Putamen (tissue), 1 donor: ENCODE measurements around the gene AIMP1.

ENCODE experiments used
- DNase-seq: peaks from one replicate; pipeline ENCODE4 v3.0.0-alpha.2; 2016; ENCODE audit warnings: low spot score

AIMP1 gene

DNA sequence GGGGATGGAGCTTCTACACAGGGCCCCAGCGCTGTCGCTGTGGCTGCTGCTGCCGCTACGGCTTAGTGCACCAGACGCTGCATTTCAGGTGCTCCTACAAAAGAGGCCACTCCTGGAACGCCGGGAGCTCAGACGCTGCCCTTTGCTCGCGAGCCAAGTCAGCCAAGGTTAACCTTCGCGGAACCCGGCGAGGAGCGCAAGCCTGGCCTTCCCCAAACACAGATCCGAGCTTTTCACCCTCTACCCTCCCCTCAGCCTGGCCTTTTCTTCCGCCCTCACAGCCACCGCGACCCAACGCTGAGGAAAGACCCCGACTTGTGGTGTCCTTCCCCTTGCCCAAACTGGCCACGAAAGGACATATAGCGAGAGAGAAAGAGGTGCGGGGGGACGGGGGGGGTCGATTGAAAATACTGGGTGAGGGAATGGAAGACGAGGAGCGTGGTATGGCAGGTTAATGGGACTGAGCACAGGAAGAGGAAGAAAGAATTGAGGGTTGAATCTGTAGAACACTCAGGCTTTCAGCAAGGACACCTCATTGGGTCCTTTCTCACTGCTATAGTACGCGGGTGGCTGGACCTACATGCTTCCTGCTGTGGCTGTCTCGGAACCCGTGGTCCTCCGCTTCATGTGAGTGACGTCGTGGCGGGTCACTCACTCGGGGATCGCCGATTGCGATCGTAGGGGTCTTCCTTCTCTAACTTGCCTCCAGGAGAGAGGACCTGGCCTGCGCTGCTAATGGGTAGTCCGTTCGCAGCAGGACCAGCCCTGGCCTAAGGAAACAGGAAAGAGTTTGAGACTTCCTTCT, at the start of gene AIMP1, which contains the start of gene TBCK:
AIMP1 (plus strand) TSS at position 583 of the 805 bp plus-strand sequence. CDS start 8,460 bp downstream, outside the sequence.
TBCK (minus strand) TSS at position 242 of the 805 bp plus-strand sequence. CDS start 7,249 bp downstream, outside the sequence.
- DNase-seq, result peak; percentile 92

DNA sequence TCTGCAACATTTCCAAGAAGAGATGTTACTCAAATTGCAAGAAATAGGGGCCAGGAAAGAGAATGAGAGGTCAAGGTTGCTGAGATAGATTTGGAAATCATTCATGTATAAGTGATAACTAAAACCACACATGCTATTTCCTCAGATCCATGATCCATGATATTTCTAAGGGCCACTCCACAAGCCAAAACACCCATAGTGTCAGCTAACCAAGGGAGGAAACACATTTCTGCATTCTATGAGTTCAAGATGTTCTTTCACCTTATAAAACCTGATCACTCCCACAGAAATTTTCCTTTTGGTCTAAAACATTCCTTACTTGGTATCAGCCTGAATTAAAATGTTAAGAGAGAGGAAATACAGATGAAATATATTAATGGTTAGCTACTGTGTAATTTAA, 47.6 kb upstream of the AIMP1 start:
- no peak for DNase-seq

DNA sequence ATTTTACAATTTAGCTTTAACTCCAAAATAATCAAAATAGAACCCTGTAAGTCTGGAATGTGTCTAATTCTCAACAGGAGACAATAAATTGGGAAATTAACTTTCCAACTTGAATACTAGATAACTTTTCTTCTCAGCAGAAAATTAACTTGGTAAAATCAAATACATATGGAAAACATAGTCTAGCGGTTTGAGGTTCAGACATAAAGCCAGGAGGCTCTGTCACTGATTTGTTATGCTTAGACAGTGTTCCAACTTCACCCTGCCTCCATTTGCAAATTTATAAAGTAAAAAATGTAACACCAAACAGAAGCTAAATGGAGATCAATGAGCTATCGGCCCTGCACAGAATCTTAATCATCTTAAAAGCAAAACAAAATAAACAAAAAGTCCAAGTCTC, 46.6 kb upstream of the AIMP1 start:
- no peak for DNase-seq

DNA sequence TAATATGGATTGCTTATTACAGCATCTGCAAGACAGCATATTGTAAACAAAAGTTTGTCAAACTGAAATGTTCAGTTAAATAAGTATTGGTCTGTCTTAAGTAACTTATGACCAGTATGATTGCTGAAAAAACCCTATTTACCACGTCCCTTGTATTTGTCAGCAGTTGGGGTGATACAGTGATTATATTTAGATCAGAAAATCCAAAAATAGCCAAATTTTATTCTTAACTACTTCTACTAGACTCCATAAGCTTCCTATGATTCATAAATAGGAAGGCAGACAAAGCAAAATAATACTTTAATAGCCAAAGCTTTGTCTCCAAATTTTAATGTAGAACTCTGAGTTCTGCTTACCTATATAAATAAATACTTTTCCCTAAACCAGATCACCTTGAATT, 45.6 kb upstream of the AIMP1 start:
- no peak for DNase-seq

DNA sequence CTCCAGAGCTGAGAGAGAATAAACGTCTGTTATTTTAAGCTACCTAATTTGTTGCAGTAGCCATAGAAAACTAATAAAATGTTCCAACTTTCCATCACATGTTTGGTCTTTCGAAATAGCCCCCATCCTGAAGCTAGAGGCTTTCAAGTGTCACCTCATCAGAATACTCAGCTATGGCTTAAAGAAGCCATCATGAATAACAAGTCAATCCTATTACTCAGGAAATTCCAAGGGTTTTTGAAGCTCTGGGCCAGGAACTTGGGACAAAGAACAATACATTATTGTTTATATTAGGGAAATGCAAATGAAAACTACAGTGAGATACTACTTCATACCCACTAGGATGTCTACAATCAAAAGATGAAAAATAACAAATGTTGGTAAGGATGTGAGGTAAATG, 42.5 kb upstream of the AIMP1 start:
- peak; percentile 15 for DNase-seq

DNA sequence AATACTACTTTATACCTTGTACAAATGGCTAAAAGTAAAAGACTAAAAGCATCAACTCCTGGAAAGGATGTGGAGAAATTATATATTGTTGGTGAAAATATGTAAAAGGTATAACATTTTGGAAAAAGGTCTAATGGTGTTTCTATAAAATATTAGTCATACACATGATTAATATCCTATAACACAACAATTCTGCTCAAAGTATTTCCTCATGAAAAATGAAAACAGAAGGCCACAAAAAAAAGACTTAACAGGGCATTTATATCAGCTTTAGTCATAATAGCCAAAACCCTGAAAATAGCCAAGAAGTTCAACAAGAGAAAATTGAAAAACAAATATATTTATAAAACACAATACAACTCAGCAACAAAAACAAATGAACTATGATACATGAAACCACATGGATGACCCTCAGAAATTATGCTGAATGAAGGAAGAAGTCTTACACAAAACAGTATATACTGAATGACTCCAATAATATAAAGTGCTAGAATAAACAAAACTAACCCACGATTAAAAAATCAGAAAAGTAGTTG, 39.1 kb upstream of the AIMP1 start:
- DNase-seq, result no peak

DNA sequence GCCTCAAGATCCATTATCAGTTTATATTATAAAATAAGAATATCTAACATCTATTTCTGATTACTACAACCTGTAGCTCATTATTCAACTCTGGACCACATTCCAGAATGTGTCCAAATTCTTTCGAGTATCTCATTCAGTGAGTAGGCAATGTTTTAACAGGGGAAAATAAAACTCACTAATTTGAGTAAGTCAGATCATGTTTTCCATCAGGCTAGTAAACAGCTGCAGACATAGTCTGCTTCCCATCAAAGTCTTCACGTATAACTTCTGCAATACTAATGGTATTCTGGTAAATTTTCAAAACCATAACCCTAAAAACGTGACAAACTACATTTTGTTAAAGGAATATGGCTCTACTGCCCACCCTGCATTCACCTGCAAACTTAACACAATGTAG, 32.1 kb upstream of the AIMP1 start:
- DNase-seq, result no peak

DNA sequence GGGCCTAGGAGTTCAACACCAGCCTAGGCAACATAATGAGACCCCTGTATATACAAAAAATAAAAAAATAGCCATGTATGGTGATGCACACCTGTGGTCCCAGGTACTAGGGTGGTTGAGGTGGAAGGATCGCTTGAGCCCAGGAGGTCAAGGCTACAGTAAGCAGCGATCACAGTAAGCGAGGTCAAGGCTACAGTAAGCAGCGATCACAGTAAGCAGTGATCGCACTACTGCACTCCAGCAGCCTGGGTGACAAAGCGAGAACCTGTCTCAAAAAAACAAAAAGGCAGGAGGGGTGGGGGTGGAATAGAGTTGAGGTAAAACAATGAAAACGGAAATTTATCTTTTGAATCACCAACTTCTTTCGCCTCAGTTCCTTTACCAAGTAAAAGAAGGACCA, 29.7 kb upstream of the AIMP1 start:
- DNase-seq, result no peak

DNA sequence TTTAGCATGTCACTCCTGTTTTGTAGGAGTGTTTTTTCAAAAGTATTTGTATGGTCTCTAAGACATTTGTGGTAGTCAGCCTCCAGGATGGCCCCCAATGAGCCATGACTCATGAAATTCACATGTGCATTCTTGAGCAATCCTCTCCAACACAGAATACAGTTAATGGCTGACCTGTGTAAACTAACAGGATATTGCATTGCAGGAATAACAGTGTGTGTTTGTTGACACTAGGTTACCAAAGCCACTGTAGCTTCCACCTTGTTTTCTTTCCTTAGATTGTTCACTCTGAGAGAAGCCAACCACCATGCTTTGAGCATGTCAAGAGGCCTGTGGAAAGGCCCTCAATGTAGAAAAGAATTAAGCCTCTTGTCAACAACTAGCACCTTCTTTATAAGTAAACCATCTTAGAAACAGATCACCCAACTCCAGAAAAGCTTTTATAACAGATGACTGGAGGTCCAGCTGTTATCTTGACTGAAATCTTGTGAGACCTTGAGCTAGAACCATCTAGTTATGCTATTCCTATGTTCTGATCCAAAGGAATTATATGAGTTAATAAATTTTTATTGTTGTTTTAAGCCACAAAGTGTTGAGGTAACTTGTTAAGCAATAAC, 28.9 kb upstream of the AIMP1 start:
- DNase-seq, result no peak

DNA sequence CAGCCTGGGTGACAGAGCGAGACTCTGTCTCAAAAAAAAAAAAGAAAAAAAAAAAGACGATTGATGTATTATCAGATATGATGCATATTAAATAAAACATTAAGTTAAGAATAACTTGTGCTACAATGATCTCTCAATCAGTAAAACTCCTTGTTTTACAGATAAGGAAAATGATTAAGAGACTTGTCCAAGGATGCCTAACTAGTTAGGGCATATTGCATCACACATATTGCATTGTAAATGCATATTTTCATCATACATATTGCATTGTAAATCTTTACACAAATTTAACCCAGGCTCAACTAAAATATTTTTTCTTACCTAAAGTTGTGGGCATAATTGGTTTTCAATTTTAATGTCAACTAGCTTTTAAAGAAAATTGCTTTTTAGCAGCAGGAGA, 26.6 kb upstream of the AIMP1 start:
- DNase-seq, result no peak

DNA sequence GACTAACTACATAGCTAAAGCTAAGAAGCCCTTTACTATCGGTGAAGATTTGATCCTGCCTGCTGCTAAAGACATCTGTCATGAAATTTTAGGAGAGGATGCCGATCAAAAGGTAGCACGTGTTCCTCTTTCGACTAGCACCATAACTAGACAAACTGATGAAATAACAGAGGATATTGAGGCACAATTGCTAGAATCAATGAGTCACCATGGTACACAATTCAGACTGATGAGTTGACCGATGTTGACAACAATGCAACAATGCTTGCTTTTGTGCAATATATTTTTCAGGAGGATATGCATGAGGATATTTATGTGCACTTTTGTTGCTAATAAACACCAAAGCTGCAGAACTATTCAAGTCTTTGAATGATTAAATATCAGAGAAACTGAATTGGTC, 24.7 kb upstream of the AIMP1 start:
- DNase-seq, result no peak

DNA sequence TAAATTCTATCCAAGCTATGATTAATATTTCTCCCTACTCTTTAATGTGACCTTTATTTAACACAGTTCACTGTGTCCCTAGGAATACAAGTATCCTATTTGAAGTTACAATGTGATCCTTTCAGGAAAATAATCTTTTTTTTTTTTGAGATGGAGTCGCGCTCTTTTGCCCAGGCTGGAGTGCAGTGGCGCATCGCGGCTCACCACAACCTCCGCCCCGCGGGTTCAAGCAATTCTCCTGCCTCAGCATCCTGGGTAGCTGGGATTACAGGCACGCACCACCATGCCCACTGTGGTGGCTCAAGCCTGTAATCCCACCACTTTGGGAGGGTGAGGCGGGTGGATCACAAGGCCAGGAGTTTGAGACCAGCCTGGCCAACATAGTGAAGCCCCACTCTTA, 22.3 kb upstream of the AIMP1 start:
- DNase-seq, result no peak

DNA sequence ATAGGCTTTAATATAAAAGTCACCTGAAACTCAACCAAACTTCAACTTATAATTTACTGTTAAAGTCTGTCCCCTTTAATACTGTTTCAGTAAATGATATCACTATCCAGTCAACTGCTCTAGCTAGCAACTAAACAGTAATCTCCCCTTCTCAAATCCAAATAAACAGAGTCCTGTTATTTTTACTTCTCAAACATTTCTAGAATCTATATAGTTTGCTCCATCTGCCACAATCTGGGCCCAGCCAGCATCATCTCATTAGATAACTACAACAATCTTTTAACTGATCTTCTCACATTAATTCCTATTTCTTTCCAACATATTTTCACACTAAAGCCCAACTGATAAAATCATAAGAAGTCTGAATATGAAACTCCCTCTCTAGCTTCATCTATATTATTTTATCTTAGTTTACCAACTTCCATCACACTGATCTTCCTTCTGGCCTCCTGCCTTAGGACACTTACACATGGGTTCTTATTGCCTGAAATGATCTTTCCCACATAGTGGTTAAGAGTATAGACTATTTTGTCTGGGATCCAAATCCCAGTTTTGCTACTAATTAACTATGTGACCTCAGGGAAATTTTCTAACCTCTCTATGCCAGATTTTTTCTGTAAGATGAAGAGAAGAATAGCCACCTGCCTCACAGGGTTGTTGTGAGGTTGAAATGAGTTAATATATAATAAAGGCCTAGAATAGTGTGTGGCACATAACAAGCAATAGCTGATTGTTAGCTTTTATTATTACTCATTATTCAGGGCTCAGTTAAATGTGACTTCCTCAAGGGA, 18.9 kb upstream of the AIMP1 start:
- DNase-seq, result no peak

DNA sequence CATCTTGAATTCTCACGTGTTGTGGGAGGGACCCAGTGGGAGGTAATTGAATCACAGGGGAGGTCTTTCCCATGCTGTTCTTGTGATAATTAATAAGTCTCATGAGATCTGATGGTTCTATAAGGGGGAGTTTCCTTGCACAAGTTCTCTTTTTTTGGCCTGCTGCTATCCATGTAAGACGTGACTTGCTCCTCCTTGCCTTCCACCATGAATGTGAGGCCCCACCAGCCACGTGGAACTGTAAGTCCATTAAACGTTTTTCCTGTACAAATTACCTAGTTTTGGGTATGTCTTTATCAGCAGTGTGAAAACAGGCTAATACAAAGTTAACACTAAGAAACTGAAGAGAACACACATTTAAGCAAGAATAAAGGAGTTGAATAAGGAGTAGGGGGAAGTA, 16.4 kb upstream of the AIMP1 start:
- no peak for DNase-seq

DNA sequence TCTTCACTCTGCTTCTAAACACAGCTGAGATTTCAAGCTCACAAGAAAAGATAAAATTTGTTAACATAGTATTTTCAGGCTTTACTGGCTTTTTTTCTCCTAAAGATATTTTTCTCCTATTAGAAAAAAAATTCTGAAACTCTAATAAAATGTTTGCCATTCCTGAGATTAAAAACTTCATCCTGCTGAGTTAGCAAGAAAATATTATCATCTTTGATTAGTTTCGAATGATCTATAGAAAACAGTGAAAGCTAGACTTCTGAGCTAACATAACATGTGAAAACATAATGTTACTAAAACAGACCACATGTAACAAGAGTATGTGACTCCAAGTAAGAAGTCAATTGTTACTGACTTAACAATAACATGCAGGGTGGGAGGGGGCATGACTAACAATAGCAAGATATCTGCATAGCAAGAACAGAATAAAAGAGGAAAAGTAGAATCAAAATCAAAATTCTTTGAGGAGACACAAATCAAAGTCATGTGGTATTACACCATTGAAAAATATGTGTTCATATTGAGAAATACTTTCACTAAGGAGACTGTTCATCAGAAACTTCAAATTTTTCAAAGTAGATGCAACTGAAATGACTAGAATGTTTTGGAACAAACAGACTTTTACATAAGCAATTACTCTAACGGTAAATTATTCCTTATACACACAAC, 14.8 kb upstream of the AIMP1 start:
- no peak for DNase-seq

DNA sequence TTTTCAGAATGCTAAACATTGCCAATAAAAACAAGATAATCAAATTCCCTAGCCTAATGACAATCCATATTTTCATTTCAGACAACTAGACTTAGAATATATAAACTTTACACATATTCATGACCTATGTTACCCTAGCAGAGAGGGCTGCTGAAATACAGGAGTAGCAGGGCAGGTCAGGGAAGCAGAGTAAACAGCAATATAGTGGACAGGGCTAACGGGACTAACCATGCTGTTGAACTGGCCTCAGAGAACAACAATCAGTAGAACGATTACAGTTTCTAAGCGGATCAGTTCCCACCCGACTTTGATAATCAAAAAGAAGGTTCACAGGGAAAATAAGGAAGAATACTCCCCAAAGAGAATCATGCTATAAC, 14.3 kb upstream of the AIMP1 start:
- no peak for DNase-seq

DNA sequence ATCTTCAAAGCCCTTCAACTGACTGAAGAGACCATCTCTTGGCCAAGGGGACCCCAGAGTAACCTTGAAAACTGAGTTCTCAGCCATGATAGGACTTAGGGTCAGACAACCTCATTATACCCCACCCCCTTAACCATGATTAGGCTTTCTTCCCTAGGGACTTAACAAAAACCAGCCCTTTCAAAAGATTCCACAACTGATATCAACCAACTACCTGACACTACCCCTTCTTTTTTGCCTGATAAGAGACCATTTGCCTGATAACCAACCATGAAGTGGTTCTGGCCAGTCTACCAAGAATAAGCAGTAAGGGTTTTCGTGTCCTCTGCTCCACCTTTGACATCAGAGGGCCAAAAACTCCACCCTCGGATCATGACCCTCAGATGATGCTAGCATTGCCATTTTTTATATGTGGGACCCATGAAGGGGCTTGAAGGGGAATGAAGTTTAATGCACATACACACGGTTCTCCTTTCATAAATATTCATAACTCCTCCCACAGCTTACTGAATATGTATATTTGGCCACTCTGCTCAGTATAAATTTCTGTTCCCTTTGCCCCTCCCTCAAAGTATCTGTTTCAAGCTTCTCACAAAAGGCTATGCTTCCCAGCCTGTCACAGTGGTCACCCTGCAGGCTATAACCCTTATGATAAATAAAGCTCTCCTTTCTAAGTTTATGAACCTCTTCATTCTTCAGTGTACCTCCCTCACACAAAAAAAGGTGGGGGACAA, 12.6 kb upstream of the AIMP1 start:
- no peak for DNase-seq

DNA sequence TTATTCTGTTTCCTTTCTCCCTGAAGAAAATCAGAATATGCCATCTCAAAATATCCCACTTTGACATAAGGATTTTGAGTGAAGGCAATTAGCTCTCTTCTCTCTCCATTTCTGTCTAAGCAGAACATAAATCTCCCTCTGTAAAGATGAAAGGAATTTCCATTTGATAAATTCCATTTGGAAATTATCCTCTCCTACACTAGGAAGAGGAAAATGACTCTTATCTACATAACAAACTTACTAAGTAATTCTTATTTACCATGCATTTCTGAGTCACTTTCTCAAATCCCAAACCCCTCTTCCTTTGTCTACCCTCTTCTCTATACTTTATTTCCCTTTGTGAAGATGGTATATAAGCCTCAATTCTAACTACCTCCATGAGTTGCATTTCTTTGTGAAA, 11.7 kb upstream of the AIMP1 start:
- DNase-seq, result no peak

DNA sequence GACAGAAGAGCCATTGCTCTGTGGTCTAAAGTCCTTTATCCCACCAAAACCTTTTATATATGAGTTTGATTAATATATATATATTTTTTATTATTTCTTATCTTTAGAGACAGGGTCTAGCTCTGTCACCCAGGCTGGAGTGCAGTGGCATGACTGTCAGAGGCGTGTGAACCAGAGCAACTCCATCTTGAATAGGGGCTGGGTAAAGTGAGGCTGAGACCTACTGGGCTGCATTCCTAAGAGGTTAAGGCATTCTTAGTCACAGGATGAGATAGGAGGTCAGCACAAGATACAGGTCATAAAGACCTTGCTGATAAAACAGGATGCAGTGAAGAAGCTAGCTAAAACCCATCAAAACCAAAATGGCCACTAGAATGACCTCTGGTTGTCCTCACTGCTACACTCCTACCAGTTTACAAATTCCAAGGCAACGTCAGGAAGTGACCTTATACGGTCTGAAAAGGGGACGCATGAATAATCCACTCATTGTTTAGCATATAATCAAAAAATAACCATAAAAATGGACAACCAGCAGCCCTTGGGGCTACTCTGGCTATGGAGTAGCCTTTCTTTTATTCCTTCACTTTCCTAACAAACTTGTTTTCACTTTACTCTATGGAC, 10.8 kb upstream of the AIMP1 start:
- no peak for DNase-seq

DNA sequence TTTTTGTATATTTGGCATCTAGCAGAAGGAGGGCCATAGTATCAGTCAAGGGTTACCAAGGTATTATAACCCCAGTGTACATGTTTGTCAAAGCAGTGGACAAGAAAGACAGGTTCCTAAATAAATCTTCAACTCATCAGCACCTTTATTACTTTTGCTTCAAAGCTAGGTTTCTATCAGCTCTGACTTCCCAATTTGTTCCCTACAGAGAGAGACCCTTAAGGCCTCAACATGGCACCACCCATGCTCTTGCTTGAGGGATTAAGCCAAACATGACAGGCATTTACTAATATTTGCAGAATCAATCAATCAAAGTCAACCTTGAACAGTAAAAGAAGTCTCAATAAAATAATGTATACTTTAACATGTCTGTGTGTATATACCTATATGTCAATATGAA, 9.8 kb upstream of the AIMP1 start:
- no peak for DNase-seq

DNA sequence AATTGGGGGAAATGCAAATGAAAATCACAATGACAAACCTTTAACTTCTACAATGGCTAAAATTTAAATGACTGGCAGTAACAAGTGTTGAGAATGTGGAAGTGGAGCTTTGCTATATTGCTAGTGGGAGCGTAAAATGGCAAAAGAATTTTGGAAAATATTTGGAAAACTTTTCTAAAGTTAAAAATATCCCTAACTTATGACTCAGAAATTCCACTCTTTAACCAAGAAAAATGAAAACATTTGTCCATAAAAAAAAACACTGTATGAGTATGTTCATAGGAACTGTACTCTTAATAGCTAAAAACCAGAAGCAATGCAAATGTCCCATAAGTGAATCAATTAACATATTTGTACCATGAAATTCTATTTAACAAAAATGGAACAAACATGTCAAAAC, 4.0 kb upstream of the AIMP1 start:
- no peak for DNase-seq
